ENCODE results near the gene MBP. TPM values are rescaled to one million over a fixed set of nuclear protein-coding genes. Genes with fewer than 3 reads are reported as not detected.

Gene MBP
- total and polyA plus RNA-seq, 10 of the 15 experiments (the other 5 are each of a cell fraction or from before 2014, with no cell fraction given), result 12.2 to 67.8 (median 42.1) TPM

GRCh38 chr18:76936877-76937276, 195.7 kb downstream of the MBP start:
- intact Hi-C loops (cut with micrococcal nuclease; ENCODE audit: unreplicated experiment) (no loop called here), in situ Hi-C loops (cut with MboI) (no loop called here)
- Histone ChIP-seq H3K9me3 (replicated peaks; ENCODE audit: control insufficient read depth, insufficient read depth, low read length) (no peaks in the 10 kb centered on the region), H3K4me1 (ENCODE audit: control insufficient read depth, insufficient read depth, low read length) (no peaks in the 10 kb centered on the region), H3K9ac (ENCODE audit: control insufficient read depth, insufficient read depth, low read length) (no peak overlapping the region), H3K27ac (ENCODE audit: control insufficient read depth, insufficient read depth) (no peak overlapping the region), H3K4me2 (ENCODE audit: control insufficient read depth, insufficient read depth) (no peak overlapping the region), H2AFZ (ENCODE audit: control insufficient read depth, low read depth, low read length) (no peak overlapping the region), H3K79me2 (ENCODE audit: control insufficient read depth, insufficient read depth, low read length) (no peaks in the 10 kb centered on the region), H3K36me3 (ENCODE audit: control insufficient read depth in 2 of 2, insufficient read depth in 2 of 2, low read length in 1 of 2) (peaks cover 7 to 11% of the 10 kb centered on the region in 2 experiments; a peak in 3 of 4 replicates), H3K4me3 (no peak overlapping the region), H4K20me1 (ENCODE audit: control insufficient read depth, insufficient read depth) (no peaks in the 10 kb centered on the region), H3K27me3 (replicated peaks in 1 of 2; ENCODE audit: control insufficient read depth in 2 of 2, insufficient read depth in 2 of 2, low read length in 1 of 2) (no peaks in the 10 kb centered on the region)
- DNase-seq (ENCODE audit: low read depth, low spot score), result no peak
- WGBS (ENCODE audit: insufficient coverage, insufficient replicate concordance, low lambda C conversion rate, missing lambda C conversion rate), result 96% methylated on average over 11 of the region's 11 CpGs
- ChIA-PET SMC1A (ENCODE audit: uncharacterized antibody, unreplicated experiment) (interaction anchor here (0.6 to 2.0 kb wide), 4 partner anchors 8 to 1900 kb away, joined by 3 to 7 read pairs (median 4); no protein-coding TSS in a partner anchor), POLR2A (no interaction called here), CTCF (interaction anchor here (1.1 to 9.3 kb wide), 3 partner anchors 14 to 133 kb away, joined by 3 to 62 read pairs (median 8); no protein-coding TSS in a partner anchor), RAD21 (ENCODE audit: unreplicated experiment) (no interaction called here)
- no TSS peak for BruUV-seq (replicated peaks)
- no peak for ATAC-seq
- FAIRE-seq, result no peak
- no peak for TF ChIP-seq NFYB (IDR thresholded peaks at IDR 0.05; ENCODE audit: insufficient read depth, low read depth, low read length)
- no peak for TF ChIP-seq ZBTB11 (CRISPR knock-in tag; IDR thresholded peaks at IDR 0.05)
- no peak for TF ChIP-seq USF1 (IDR thresholded peaks at IDR 0.05; ENCODE audit: borderline replicate concordance, extremely low read length, insufficient read depth, low read depth, low read length)
- TF ChIP-seq WRNIP1 (IDR thresholded peaks at IDR 0.05; ENCODE audit: borderline replicate concordance, low read depth, low read length), result no peak
- TF ChIP-seq GATAD2B (conservative IDR thresholded peaks at IDR 0.05; ENCODE audit: low read depth), result no peak
- no peak for TF ChIP-seq RAD21 (IDR thresholded peaks at IDR 0.05; ENCODE audit: insufficient read depth, low read depth, low read length)
- TF ChIP-seq POLR2AphosphoS2 (IDR thresholded peaks at IDR 0.05; ENCODE audit: low read depth, low read length), result no peak
- no peak for TF ChIP-seq FOXM1 (IDR thresholded peaks at IDR 0.05; ENCODE audit: low read depth, low read length)
- no peak for TF ChIP-seq HCFC1 (IDR thresholded peaks at IDR 0.05; ENCODE audit: low read length)
- TF ChIP-seq NR2F1 (conservative IDR thresholded peaks at IDR 0.05), result no peak
- no peak for TF ChIP-seq E2F8 (IDR thresholded peaks at IDR 0.05; ENCODE audit: low read depth, partially characterized antibody)
- TF ChIP-seq CHD1 (IDR thresholded peaks at IDR 0.05; ENCODE audit: low read depth, low read length), result no peak
- TF ChIP-seq ZBTB33 (IDR thresholded peaks at IDR 0.05), result no peak
- TF ChIP-seq CREB1 (IDR thresholded peaks at IDR 0.05; ENCODE audit: low read depth), result no peak
- TF ChIP-seq YBX1 (IDR thresholded peaks at IDR 0.05), result no peak
- TF ChIP-seq PAX5 (IDR thresholded peaks at IDR 0.05; ENCODE audit: borderline replicate concordance, low read depth, low read length), result no peak
- TF ChIP-seq HDGF (IDR thresholded peaks at IDR 0.05), result no peak

All from GM12878 (cell line).